HEK293 (cell line): ENCODE results near the gene TNKS1BP1.

ENCODE experiments used
- CTCF ChIA-PET: fragments of 350-600 bp; formaldehyde crosslinking; extraction: SDS; loops from one replicate; lab custom pipeline; 2021; ENCODE audit warnings: antibody characterized with exemption; lab: Yijun Ruan, JAX
- POLR2A ChIA-PET: fragments of 300-600 bp; formaldehyde crosslinking; extraction: SDS; loops from one replicate; lab custom pipeline; 2020; ENCODE audit warnings: antibody characterized with exemption, inconsistent platforms; lab: Yijun Ruan, JAX
- H3K27ac ChIP-seq: fragments of 200-500 bp; sonication (Bioruptor generic); 2 replicates; pipeline ENCODE4 v1.5.1; 2014; ENCODE audit warnings: low read depth, low read length, control low read depth, inconsistent platforms; ENCODE audit errors: extremely low read depth
- H3K36me3 ChIP-seq, 2 experiments: fragments of 200-500 bp in 1 of 2; sonication (Bioruptor generic) in 1 of 2; 1 replicate in 1 of 2; 2 replicates in 1 of 2; pipeline ENCODE4 v1.5.1; 2014 to 2017; ENCODE audit warnings: inconsistent platforms in 2 of 2, low read length in 2 of 2; ENCODE audit not compliant: control insufficient read depth in 2 of 2, insufficient read depth in 1 of 2
- H3K4me1 ChIP-seq: fragments of 200-500 bp; sonication (Bioruptor generic); 2 replicates; pipeline ENCODE4 v1.5.1; 2014; ENCODE audit warnings: mild to moderate bottlenecking, low read length, inconsistent platforms; ENCODE audit not compliant: control insufficient read depth, insufficient read depth
- H3K4me3 ChIP-seq: 2 replicates; pipeline ENCODE4 v1.5.1; 2011; ENCODE audit warnings: low read depth, mild to moderate bottlenecking, control low read depth, low read length, moderate library complexity
- H3K9me3 ChIP-seq: fragments of 200-500 bp; sonication (Bioruptor generic); 2 replicates; pipeline ENCODE4 v1.5.1; 2014; ENCODE audit warnings: low read depth, low read length, inconsistent platforms; ENCODE audit not compliant: control insufficient read depth, insufficient read depth
- GLIS1 ChIP-seq: fragments of 450-650 bp; formaldehyde crosslinking; IDR thresholded peaks from 2 replicates; pipeline ENCODE4 v1.5.1; 2016; ENCODE audit warnings: missing biosample characterization, missing genetic modification characterization
- GLIS2 ChIP-seq: fragments of 450-650 bp; formaldehyde crosslinking; IDR thresholded peaks from 2 replicates; pipeline ENCODE4 v1.5.1; 2016; ENCODE audit warnings: missing biosample characterization, missing genetic modification characterization
- HIC1 ChIP-seq: fragments of 450-650 bp; formaldehyde crosslinking; IDR thresholded peaks from 2 replicates; pipeline ENCODE4 v1.5.1; 2016; ENCODE audit warnings: missing biosample characterization, missing genetic modification characterization
- IKZF3 ChIP-seq: fragments of 450-650 bp; IDR thresholded peaks from 2 replicates; pipeline ENCODE4 v1.5.0; 2018; ENCODE audit warnings: missing biosample characterization, mild to moderate bottlenecking, missing genetic modification characterization, moderate library complexity
- KLF10 ChIP-seq: fragments of 450-650 bp; IDR thresholded peaks from 2 replicates; pipeline ENCODE4 v1.5.1; 2018; ENCODE audit warnings: missing biosample characterization, mild to moderate bottlenecking, missing genetic modification characterization
- KLF9 ChIP-seq: fragments of 450-650 bp; formaldehyde crosslinking; IDR thresholded peaks from 2 replicates; pipeline ENCODE4 v1.5.1; 2016; ENCODE audit warnings: missing biosample characterization, missing genetic modification characterization, low read depth
- YY1 ChIP-seq: fragments of 450-650 bp; formaldehyde crosslinking; IDR thresholded peaks from 2 replicates; pipeline ENCODE4 v1.5.1; 2018; ENCODE audit warnings: missing biosample characterization, missing genetic modification characterization
- ZBTB17 ChIP-seq: fragments of 450-650 bp; formaldehyde crosslinking; IDR thresholded peaks from 2 replicates; pipeline ENCODE4 v1.5.1; 2016; ENCODE audit warnings: missing biosample characterization, missing genetic modification characterization
- ZFHX2 ChIP-seq: fragments of 450-650 bp; formaldehyde crosslinking; conservative IDR thresholded peaks from 2 replicates; pipeline ENCODE4 v1.5.1; 2016; ENCODE audit warnings: missing biosample characterization, missing genetic modification characterization
- ZNF175 ChIP-seq: fragments of 450-650 bp; formaldehyde crosslinking; IDR thresholded peaks from 2 replicates; pipeline ENCODE4 v1.5.1; 2016; ENCODE audit warnings: missing biosample characterization, missing genetic modification characterization
- ZNF214 ChIP-seq: fragments of 450-650 bp; formaldehyde crosslinking; IDR thresholded peaks from 2 replicates; pipeline ENCODE4 v1.5.1; 2017; ENCODE audit warnings: missing biosample characterization, mild to moderate bottlenecking, missing genetic modification characterization, borderline replicate concordance
- ZNF221 ChIP-seq: fragments of 450-650 bp; formaldehyde crosslinking; IDR thresholded peaks from 2 replicates; pipeline ENCODE4 v1.5.1; 2017; ENCODE audit warnings: missing biosample characterization, missing genetic modification characterization, borderline replicate concordance
- ZNF488 ChIP-seq: fragments of 450-650 bp; formaldehyde crosslinking; IDR thresholded peaks from 2 replicates; pipeline ENCODE4 v1.5.1; 2016; ENCODE audit warnings: missing biosample characterization, missing genetic modification characterization
- ZNF510 ChIP-seq: fragments of 450-650 bp; formaldehyde crosslinking; IDR thresholded peaks from 2 replicates; pipeline ENCODE4 v1.5.1; 2018; ENCODE audit warnings: mild to moderate bottlenecking, missing genetic modification characterization, missing biosample characterization; ENCODE audit not compliant: insufficient replicate concordance
- ZNF623 ChIP-seq: fragments of 450-650 bp; formaldehyde crosslinking; IDR thresholded peaks from 2 replicates; pipeline ENCODE4 v1.5.1; 2016; ENCODE audit warnings: missing biosample characterization, missing genetic modification characterization
- ZNF639 ChIP-seq: fragments of 450-650 bp; formaldehyde crosslinking; IDR thresholded peaks from 2 replicates; pipeline ENCODE4 v1.5.1; 2016; ENCODE audit warnings: missing biosample characterization, missing genetic modification characterization

Gene TNKS1BP1

GRCh38 chr11:57316017-57316416 is 8.7 kb downstream of the TNKS1BP1 start:
- Histone ChIP-seq H3K27ac (no peak overlapping the region), H3K4me1 (no peaks in the 10 kb centered on the region), H3K9me3 (no peaks in the 10 kb centered on the region), H3K4me3 (no peak overlapping the region), H3K36me3 (peaks cover 0 to 84% of the 10 kb centered on the region in 2 experiments; a peak in 1 of 3 replicates)
- ChIA-PET CTCF (interaction anchor here (0.7 kb wide), 1 partner anchor 18 kb away, joined by 4 read pairs; no protein-coding TSS in a partner anchor), POLR2A (no interaction called here)
- TF ChIP-seq ZNF214 (no peak), ZBTB17 (tag by site-specific recombination) (peak; percentile 69)

GRCh38 chr11:57315491-57315890 is 9.3 kb downstream of the TNKS1BP1 start:
- TF ChIP-seq ZNF488 (no peak), IKZF3 (no peak), ZNF639 (tag by site-specific recombination) (no peak), GLIS1 (tag by site-specific recombination) (peak; percentile 38; the same call in 1 of the 2 replicates), GLIS2 (tag by site-specific recombination) (0 out of 2 replicates have a peak, but pooled peaks have one; percentile 21), YY1 (no peak)
- Histone ChIP-seq H3K4me3 (no peak overlapping the region), H3K27ac (no peak overlapping the region), H3K4me1 (no peaks in the 10 kb centered on the region), H3K9me3 (no peaks in the 10 kb centered on the region), H3K36me3 (peaks cover 0 to 82% of the 10 kb centered on the region in 2 experiments; a peak in 1 of 3 replicates)
- POLR2A ChIA-PET = no interaction called here
- CTCF ChIA-PET = interaction anchor here (0.6 to 0.7 kb wide), 2 partner anchors 18 to 30 kb away, joined by 3 to 4 read pairs; no protein-coding TSS in a partner anchor

- ChIA-PET POLR2A (interaction anchor here (3.9 kb wide), 1 partner anchor 9 kb away, joined by 95 read pairs; the partner anchor contains the start of gene TNKS1BP1), CTCF (interaction anchor here (0.6 to 0.7 kb wide), 2 partner anchors 177 to 179 kb away, joined by 3 to 4 read pairs; no protein-coding TSS in a partner anchor)
- H3K36me3 ChIP-seq = peaks cover 0 to 86% of the 10 kb centered on the region in 2 experiments; a peak in 1 of 3 replicates
- no peaks in the 10 kb centered on the region for H3K9me3 ChIP-seq
- no peak overlapping the region for H3K27ac ChIP-seq
- H3K4me3 ChIP-seq = no peak overlapping the region
- H3K4me1 ChIP-seq = no peaks in the 10 kb centered on the region
- TF ChIP-seq ZNF623 (tag by site-specific recombination) (no peak), KLF9 (tag by site-specific recombination) (no peak), ZNF221 (tag by site-specific recombination) (no peak), HIC1 (tag by site-specific recombination) (no peak), ZFHX2 (no peak), ZNF510 (tag by site-specific recombination) (no peak), GLIS2 (tag by site-specific recombination) (peak; percentile 33; the same call in 1 of the 2 replicates), KLF10 (tag by site-specific recombination) (no peak), ZNF175 (tag by site-specific recombination) (no peak)
These were observed 10.4 kb downstream of the TNKS1BP1 start for GRCh38 chr11:57314221-57314973.
